GM12872 (cell line): ENCODE results near the gene PHF23.

Source experiments
- TF ChIP-seq, protein P1 (sequence below): IDR thresholded peaks from 3 replicates; pipeline ENCODE4 v1.5.1; 2011; ENCODE audit warnings: low read depth, mild to moderate bottlenecking, low read length, moderate library complexity; ENCODE audit not compliant: insufficient read depth

Gene PHF23

DNA sequence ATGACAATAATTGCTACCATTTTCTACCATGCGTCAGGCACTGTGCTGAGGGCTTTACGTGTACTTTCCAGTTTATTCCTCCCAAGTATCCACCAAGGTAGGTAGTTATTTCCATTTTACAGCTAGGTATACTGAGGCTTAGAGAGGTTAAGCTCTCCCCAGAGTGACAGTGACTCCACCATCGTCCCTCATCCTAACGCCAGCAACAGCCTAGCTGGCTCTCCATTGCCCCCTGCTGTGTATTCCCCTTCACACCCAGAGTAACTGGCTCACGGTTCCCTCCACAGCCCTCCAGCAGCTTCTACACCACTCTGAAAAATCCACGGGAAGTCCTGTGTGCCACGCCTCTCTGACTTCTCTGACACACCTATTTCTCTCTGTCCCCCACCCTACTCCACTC is 53.0 kb downstream of the PHF23 start:
- TF ChIP-seq, protein P1, sequence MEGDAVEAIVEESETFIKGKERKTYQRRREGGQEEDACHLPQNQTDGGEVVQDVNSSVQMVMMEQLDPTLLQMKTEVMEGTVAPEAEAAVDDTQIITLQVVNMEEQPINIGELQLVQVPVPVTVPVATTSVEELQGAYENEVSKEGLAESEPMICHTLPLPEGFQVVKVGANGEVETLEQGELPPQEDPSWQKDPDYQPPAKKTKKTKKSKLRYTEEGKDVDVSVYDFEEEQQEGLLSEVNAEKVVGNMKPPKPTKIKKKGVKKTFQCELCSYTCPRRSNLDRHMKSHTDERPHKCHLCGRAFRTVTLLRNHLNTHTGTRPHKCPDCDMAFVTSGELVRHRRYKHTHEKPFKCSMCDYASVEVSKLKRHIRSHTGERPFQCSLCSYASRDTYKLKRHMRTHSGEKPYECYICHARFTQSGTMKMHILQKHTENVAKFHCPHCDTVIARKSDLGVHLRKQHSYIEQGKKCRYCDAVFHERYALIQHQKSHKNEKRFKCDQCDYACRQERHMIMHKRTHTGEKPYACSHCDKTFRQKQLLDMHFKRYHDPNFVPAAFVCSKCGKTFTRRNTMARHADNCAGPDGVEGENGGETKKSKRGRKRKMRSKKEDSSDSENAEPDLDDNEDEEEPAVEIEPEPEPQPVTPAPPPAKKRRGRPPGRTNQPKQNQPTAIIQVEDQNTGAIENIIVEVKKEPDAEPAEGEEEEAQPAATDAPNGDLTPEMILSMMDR, result peak; percentile 47
